A549 (cell line): Measurements from ENCODE around the gene KRTAP10-8. TPM values are rescaled to one million over a fixed set of nuclear protein-coding genes. Genes with fewer than 3 reads are reported as not detected.
"Not testable (repeated sequence)": the region's sequence is repeated elsewhere in the genome, so short reads cannot be mapped to it uniquely, and the experiment has no call there.

Experiments
- ATAC-seq, 2 experiments: fragments of 200-7000 bp in 1 of 2; fragments of >200 bp in 1 of 2; cut with Nextera tagmentation in 1 of 2; cut with Tn5 transposase in 1 of 2; 3 replicates each; pipeline versions ENCODE4 v1.8.0 to v1.9.1; 2018 to 2020; ENCODE audit warnings: mild to moderate bottlenecking in 1 of 2, moderate library complexity in 1 of 2
- CTCF ChIA-PET: fragments of 300-600 bp; sonication (Branson Sonifier 250); formaldehyde crosslinking; extraction: SDS; loops from one replicate; lab custom pipeline; 2021; ENCODE audit warnings: antibody characterized with exemption, inconsistent platforms; lab: Yijun Ruan, JAX
- POLR2A ChIA-PET: fragments of 350-600 bp; formaldehyde crosslinking; extraction: SDS; loops from one replicate; lab custom pipeline; 2021; ENCODE audit warnings: antibody characterized with exemption, inconsistent platforms; lab: Yijun Ruan, JAX
- DNase-seq, 2 experiments: peaks; one replicate each; pipeline versions ENCODE4 v3.0.0 to v3.0.0-alpha.2; 2011 to 2016; ENCODE audit warnings: low read depth in 1 of 2, low spot score in 1 of 2
- FAIRE-seq: peaks from 2 replicates; lab custom pipeline; 2011; peaks lifted over from hg19 to GRCh38; lab: Jason Lieb, UNC
- H3K27ac ChIP-seq, 2 experiments: fragments of >200 bp; sonication (Bioruptor Twin); formaldehyde crosslinking; 3 replicates each; pipeline ENCODE4 v1.5.1; 2016 to 2017
- H3K4me1 ChIP-seq: fragments of >200 bp; sonication (Bioruptor Twin); formaldehyde crosslinking; 3 replicates; pipeline ENCODE4 v1.6.1; 2016
- H3K4me2 ChIP-seq: fragments of >200 bp; sonication (Bioruptor Twin); formaldehyde crosslinking; 3 replicates; pipeline ENCODE4 v1.6.1; 2016
- H3K4me3 ChIP-seq: fragments of >200 bp; sonication (Bioruptor Twin); formaldehyde crosslinking; 3 replicates; pipeline ENCODE4 v1.5.1; 2016
- H3K9me3 ChIP-seq: fragments of >200 bp; sonication (Bioruptor Twin); formaldehyde crosslinking; 3 replicates; pipeline ENCODE4 v1.6.1; 2016
- ATOH8 ChIP-seq: fragments of 250-450 bp; sonication (Bioruptor Pico); IDR thresholded peaks from 2 replicates; pipeline ENCODE4 v1.5.0; 2020; ENCODE audit warnings: low read depth, mild to moderate bottlenecking, moderate library complexity
- BCL3 ChIP-seq: fragments of >200 bp; sonication (Bioruptor Twin); formaldehyde crosslinking; IDR thresholded peaks from 3 replicates; pipeline ENCODE4 v1.6.1; 2016
- CBX8 ChIP-seq: fragments of 200-600 bp; sonication (generic); IDR thresholded peaks from 2 replicates; pipeline ENCODE4 v1.6.1; 2016
- CEBPB ChIP-seq, 2 experiments: fragments of >200 bp in 1 of 2; sonication (Bioruptor Twin) in 1 of 2; formaldehyde crosslinking in 1 of 2; IDR thresholded peaks; 2 replicates each; pipeline ENCODE4 v1.6.1; 2012 to 2016
- CHD2 ChIP-seq: fragments of 150-350 bp; IDR thresholded peaks from 2 replicates; pipeline ENCODE4 v1.6.1; 2014; ENCODE audit warnings: low read length; ENCODE audit not compliant: partially characterized antibody
- CHD4 ChIP-seq: fragments of 200-600 bp; sonication (generic); IDR thresholded peaks from 2 replicates; pipeline ENCODE4 v1.6.1; 2016; ENCODE audit warnings: antibody characterized with exemption, mild to moderate bottlenecking, borderline replicate concordance
- EHMT2 ChIP-seq: fragments of 200-600 bp; sonication (generic); IDR thresholded peaks from 2 replicates; pipeline ENCODE4 v1.6.1; 2016; ENCODE audit warnings: antibody characterized with exemption, low read depth, mild to moderate bottlenecking, moderate library complexity
- HDAC2 ChIP-seq: fragments of 200-600 bp; sonication (generic); IDR thresholded peaks from 2 replicates; pipeline ENCODE4 v1.6.1; 2016
- HEYL ChIP-seq: fragments of 250-450 bp; sonication (Bioruptor Pico); IDR thresholded peaks from 2 replicates; pipeline ENCODE4 v1.8.0; 2021; ENCODE audit warnings: mild to moderate bottlenecking, moderate library complexity
- HOXB13 ChIP-seq: fragments of 250-450 bp; sonication (Bioruptor Pico); IDR thresholded peaks from 2 replicates; pipeline ENCODE4 v1.5.0; 2020; ENCODE audit warnings: low read depth, mild to moderate bottlenecking, moderate library complexity
- JUN ChIP-seq, 2 experiments: fragments of >200 bp; sonication (Bioruptor Twin); formaldehyde crosslinking; IDR thresholded peaks; 2 replicates in 1 of 2; 3 replicates in 1 of 2; pipeline ENCODE4 v1.6.1; 2016 to 2017
- MAX ChIP-seq: IDR thresholded peaks from 2 replicates; pipeline ENCODE4 v1.6.1; 2012
- MYC ChIP-seq: IDR thresholded peaks from 2 replicates; pipeline ENCODE4 v1.6.1; 2012; ENCODE audit warnings: mild to moderate bottlenecking, inconsistent platforms, low read length, improper control_type of control experiment, borderline replicate concordance
- NPAS2 ChIP-seq: fragments of 250-450 bp; sonication (Bioruptor Pico); IDR thresholded peaks from 2 replicates; pipeline ENCODE4 v1.8.0; 2022; ENCODE audit warnings: mild to moderate bottlenecking, moderate library complexity, borderline replicate concordance
- NR3C1 ChIP-seq: fragments of >200 bp; sonication (Bioruptor Twin); formaldehyde crosslinking; IDR thresholded peaks from 3 replicates; pipeline ENCODE4 v1.6.1; 2017
- PBX3 ChIP-seq: IDR thresholded peaks from 2 replicates; pipeline ENCODE4 v1.6.1; 2012
- POLR2AphosphoS2 ChIP-seq: conservative IDR thresholded peaks from 2 replicates; pipeline ENCODE4 v1.6.1; 2012; ENCODE audit warnings: low read length, improper control_type of control experiment, inconsistent platforms
- RAD21 ChIP-seq, 2 experiments: fragments of >200 bp in 1 of 2; sonication (Bioruptor Twin) in 1 of 2; formaldehyde crosslinking in 1 of 2; IDR thresholded peaks in 1 of 2; conservative IDR thresholded peaks in 1 of 2; 2 replicates in 1 of 2; 3 replicates in 1 of 2; pipeline ENCODE4 v1.6.1; 2012 to 2018; ENCODE audit warnings: inconsistent platforms in 1 of 2
- RARB ChIP-seq: fragments of 250-450 bp; sonication (Bioruptor Pico); IDR thresholded peaks from 2 replicates; pipeline ENCODE4 v1.8.0; 2021; ENCODE audit warnings: mild to moderate bottlenecking, moderate library complexity
- RCOR1 ChIP-seq: fragments of 150-350 bp; IDR thresholded peaks from 2 replicates; pipeline ENCODE4 v1.6.1; 2014; ENCODE audit warnings: antibody characterized with exemption, low read length, low read depth
- ZC3H11A ChIP-seq: fragments of 450-650 bp; IDR thresholded peaks from 2 replicates; pipeline ENCODE4 v1.6.1; 2014; ENCODE audit warnings: antibody characterized with exemption, mild to moderate bottlenecking
- WGBS: methylation state at CpG from one replicate; pipeline ENCODE4 v1.1.6; 2017; ENCODE audit errors: missing lambda C conversion rate; 5-methylcytosine and 5-hydroxymethylcytosine counted together
- polyA plus RNA-seq, 4 experiments: library from polyadenylated mRNA; depleted of rRNA in 3 of 4; stranded (reverse); fragments of >200 nt; fragmentation: RNase III in 1 of 4; extraction: RNeasy Plus Mini Kit Qiagen cat#74134 plus additional on column Dnase treatment in 1 of 4; gene quantifications; 2 replicates in 3 of 4; 3 replicates in 1 of 4; pipeline ENCODE4 v1.2.3, GENCODE V29; 2011 to 2017

Gene KRTAP10-8
- polyA plus RNA-seq, 2 of the 4 experiments (the other 2 are of a cell fraction): not detected

- no peak for ATAC-seq
- CTCF ChIA-PET: no interaction called here
Measured at GRCh38 chr21:44626673-44627143, 14.8 kb downstream of the KRTAP10-8 start, which contains the start of gene KRTAP10-9. KRTAP10-9 (plus strand) TSS chr21:44627093; CDS start chr21:44627172, 79 bp downstream.

GRCh38 chr21:44627181-44627822 is 15.4 kb downstream of the KRTAP10-8 start:
- CTCF ChIA-PET, H3K4me3 ChIP-seq, ATAC-seq, POLR2A ChIA-PET, H3K27ac ChIP-seq, DNase-seq, H3K4me2 ChIP-seq, FAIRE-seq, H3K4me1 ChIP-seq: not testable (repeated sequence)
- 89% methylated on average over 4 of the region's 20 CpGs for WGBS
- H3K9me3 ChIP-seq: peaks cover 23% of the 10 kb centered on the region; the same call in 2 of the 3 replicates

More at GRCh38 chr21:44626673-44627143, 14.8 kb downstream of the KRTAP10-8 start, which contains the start of gene KRTAP10-9:
- TF ChIP-seq NR3C1 (no peak), CHD2 (no peak), CEBPB (IDR thresholded peaks at IDR 0.05) (no peak), JUN (IDR thresholded peaks at IDR 0.05) (no peak), BCL3 (no peak)
- DNase-seq (no peak), FAIRE-seq (no peak)
- Histone ChIP-seq H3K9me3 (peaks cover 19% of the 10 kb centered on the region; the same call in 2 of the 3 replicates), H3K4me1 (no peaks in the 10 kb centered on the region), H3K4me2 (no peak within 1 kb of the TSS), H3K27ac (no peak within 1 kb of the TSS), H3K4me3 (no peak within 1 kb of the TSS)
- WGBS: 38% methylated on average over 5 of the region's 7 CpGs
- POLR2A ChIA-PET: interaction anchor here (0.6 kb wide), 1 partner anchor 23 kb away, joined by 3 read pairs; no protein-coding TSS in a partner anchor

GRCh38 chr21:44627831-44628233 is 16.0 kb downstream of the KRTAP10-8 start:
- POLR2A ChIA-PET, ATAC-seq, H3K27ac ChIP-seq, DNase-seq, H3K4me3 ChIP-seq, FAIRE-seq, H3K4me1 ChIP-seq, H3K4me2 ChIP-seq, CTCF ChIA-PET: not testable (repeated sequence)
- peaks cover 19% of the 10 kb centered on the region; the same call in 2 of the 3 replicates for H3K9me3 ChIP-seq
- 40% methylated on average over 1 of the region's 15 CpGs for WGBS

GRCh38 chr21:44628707-44629391 is 17.0 kb downstream of the KRTAP10-8 start:
- no peak for ATAC-seq
- 41% methylated on average over 7 of the region's 18 CpGs for WGBS

More at GRCh38 chr21:44628707-44629391, 17.0 kb downstream of the KRTAP10-8 start:
- DNase-seq (no peak), FAIRE-seq (no peak)
- Histone ChIP-seq H3K9me3 (peaks cover 12% of the 10 kb centered on the region; the same call in 2 of the 3 replicates), H3K4me3 (no peak overlapping the region), H3K4me1 (no peaks in the 10 kb centered on the region), H3K4me2 (no peak overlapping the region), H3K27ac (no peak overlapping the region)
- TF ChIP-seq POLR2AphosphoS2: no peak
- no peak for TF ChIP-seq RCOR1
- no peak for TF ChIP-seq CHD4
- no peak for TF ChIP-seq EHMT2
- no peak for TF ChIP-seq CBX8
- no peak for TF ChIP-seq RARB (CRISPR knock-in tag)
- no peak for TF ChIP-seq ZC3H11A
- no peak for TF ChIP-seq MAX
- no peak for TF ChIP-seq HOXB13 (CRISPR knock-in tag)
- TF ChIP-seq ATOH8 (CRISPR knock-in tag): no peak
- TF ChIP-seq MYC: no peak
- no peak for TF ChIP-seq RAD21 (conservative IDR thresholded peaks at IDR 0.05 in 1 of 2, IDR thresholded peaks at IDR 0.05 in 1 of 2)
- TF ChIP-seq CEBPB (IDR thresholded peaks at IDR 0.05): no peak
- no peak for TF ChIP-seq PBX3
- TF ChIP-seq HDAC2: no peak
- TF ChIP-seq HEYL: no peak
- no peak for TF ChIP-seq NPAS2
- POLR2A ChIA-PET: no interaction called here
- CTCF ChIA-PET: no interaction called here
